UCSD-AML1 (cell line): Measurements from ENCODE around the gene COL13A1.

Experiments
- DNase-seq: peaks from one replicate; lab custom pipeline; 2025; ENCODE audit not compliant: unreplicated experiment; lab: John Stamatoyannopoulos, UW

COL13A1 gene

GRCh38 chr10:69789164-69789576, 12.5 kb upstream of the COL13A1 start:
- no peak for DNase-seq

GRCh38 chr10:69791812-69792211, 9.9 kb upstream of the COL13A1 start:
- no peak for DNase-seq

- no peak for DNase-seq
These were observed 9.4 kb upstream of the COL13A1 start for GRCh38 chr10:69792341-69792740.

GRCh38 chr10:69794673-69795072, 7.0 kb upstream of the COL13A1 start:
- DNase-seq, result no peak

GRCh38 chr10:69795242-69795934, 6.3 kb upstream of the COL13A1 start:
- no peak for DNase-seq

- DNase-seq, result no peak
These were observed 3.7 kb upstream of the COL13A1 start for GRCh38 chr10:69797959-69798358.

GRCh38 chr10:69800109-69800508, 1.6 kb upstream of the COL13A1 start:
- peak; percentile 26 for DNase-seq

- no peak for DNase-seq
These were observed 1.0 kb upstream of the COL13A1 start for GRCh38 chr10:69800665-69801064.

- DNase-seq, result peak; percentile 68
These were observed 642 bp upstream of the COL13A1 start for GRCh38 chr10:69801094-69801433.

- DNase-seq, result no peak
These were observed 887 bp downstream of the COL13A1 start for GRCh38 chr10:69802424-69803161.

- DNase-seq, result no peak
These were observed 2.1 kb downstream of the COL13A1 start for GRCh38 chr10:69803809-69804208.

GRCh38 chr10:69804775-69805174, 3.1 kb downstream of the COL13A1 start:
- DNase-seq, result no peak

- no peak for DNase-seq
These were observed 5.4 kb downstream of the COL13A1 start for GRCh38 chr10:69807122-69807521.

- DNase-seq, result no peak
These were observed 6.0 kb downstream of the COL13A1 start for GRCh38 chr10:69807696-69808095.

- DNase-seq, result no peak
These were observed 7.6 kb downstream of the COL13A1 start for GRCh38 chr10:69809318-69809717.

- DNase-seq, result no peak
These were observed 8.4 kb downstream of the COL13A1 start for GRCh38 chr10:69810097-69810496.

- no peak for DNase-seq
These were observed 9.1 kb downstream of the COL13A1 start for GRCh38 chr10:69810675-69811397.

- DNase-seq, result no peak
These were observed 11.9 kb downstream of the COL13A1 start for GRCh38 chr10:69813632-69814031.

- DNase-seq, result no peak
These were observed 12.5 kb downstream of the COL13A1 start for GRCh38 chr10:69814251-69814650.

- no peak for DNase-seq
These were observed 13.4 kb downstream of the COL13A1 start for GRCh38 chr10:69815104-69815503.

- no peak for DNase-seq
These were observed 14.8 kb downstream of the COL13A1 start for GRCh38 chr10:69816521-69816920.

- peak; percentile 52 for DNase-seq
These were observed 15.4 kb downstream of the COL13A1 start for GRCh38 chr10:69817078-69817581.
